Prostate gland (tissue), 2 donors: Measurements from ENCODE around the gene IRF6.

Experiments used
- CTCF ChIP-seq, 4 experiments: fragments of 200-600 bp in 2 of 4; fragments of 450-650 bp in 2 of 4; sonication (generic) in 2 of 4; IDR thresholded peaks; 1 replicate in 3 of 4; 2 replicates in 1 of 4; pipeline ENCODE4 v1.5.1; 2016 to 2019; ENCODE audit warnings: antibody characterized with exemption in 4 of 4, mild to moderate bottlenecking in 2 of 4, moderate library complexity in 2 of 4
- POLR2A ChIP-seq: fragments of 450-650 bp; IDR thresholded peaks from one replicate; pipeline ENCODE4 v1.6.1; 2016; ENCODE audit warnings: antibody characterized with exemption, mild to moderate bottlenecking
- POLR2AphosphoS5 ChIP-seq: sonication (generic); formaldehyde crosslinking; IDR thresholded peaks from one replicate; pipeline ENCODE4 v1.6.1; 2017; ENCODE audit warnings: antibody characterized with exemption

- TF ChIP-seq POLR2AphosphoS5 (no peak), CTCF (IDR thresholded peaks at IDR 0.05) (no peak), POLR2A (no peak)
Observed at GRCh38 chr1:209752890-209753289, 53.1 kb downstream of the IRF6 start.
